Hematopoietic multipotent progenitor cell (in vitro differentiated cells): ENCODE measurements around the gene MEF2D. TPM values are rescaled to one million over a fixed set of nuclear protein-coding genes. Genes with fewer than 3 reads are reported as not detected.

ENCODE experiments used
- DNase-seq, 3 donors: peaks; one replicate each; pipeline ENCODE4 v3.0.0-alpha.2; 2011 to 2015; ENCODE audit warnings: low read depth in 2 of 3, low spot score in 2 of 3
- total RNA-seq: library from RNA; depleted of rRNA; stranded (reverse); fragments of >200 nt; gene quantifications from one replicate; pipeline ENCODE4 v1.2.3, GENCODE V29; 2012

The MEF2D gene
- total RNA-seq, 1 donor: 54.7 TPM

DNA sequence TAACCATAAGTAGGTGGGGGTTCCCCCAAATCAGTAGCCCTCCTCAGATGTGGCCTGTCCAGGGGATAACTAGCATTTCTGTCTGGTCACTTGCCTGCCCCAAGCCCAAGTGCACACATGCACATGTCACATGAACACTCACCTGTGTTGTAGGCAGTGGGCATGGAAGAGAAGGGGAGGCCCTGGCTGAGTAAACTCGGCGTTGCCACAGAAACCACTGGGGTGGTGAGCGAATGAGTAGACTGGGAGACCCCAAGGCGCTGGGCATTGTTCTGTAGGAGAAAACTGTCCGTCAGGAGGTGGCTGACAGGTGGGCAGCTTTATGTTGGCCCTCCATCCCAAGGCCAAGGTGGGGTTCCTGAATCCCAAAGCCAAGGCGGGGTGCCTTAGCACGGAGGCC is 25.6 kb downstream of the MEF2D start:
- no peak for DNase-seq

DNA sequence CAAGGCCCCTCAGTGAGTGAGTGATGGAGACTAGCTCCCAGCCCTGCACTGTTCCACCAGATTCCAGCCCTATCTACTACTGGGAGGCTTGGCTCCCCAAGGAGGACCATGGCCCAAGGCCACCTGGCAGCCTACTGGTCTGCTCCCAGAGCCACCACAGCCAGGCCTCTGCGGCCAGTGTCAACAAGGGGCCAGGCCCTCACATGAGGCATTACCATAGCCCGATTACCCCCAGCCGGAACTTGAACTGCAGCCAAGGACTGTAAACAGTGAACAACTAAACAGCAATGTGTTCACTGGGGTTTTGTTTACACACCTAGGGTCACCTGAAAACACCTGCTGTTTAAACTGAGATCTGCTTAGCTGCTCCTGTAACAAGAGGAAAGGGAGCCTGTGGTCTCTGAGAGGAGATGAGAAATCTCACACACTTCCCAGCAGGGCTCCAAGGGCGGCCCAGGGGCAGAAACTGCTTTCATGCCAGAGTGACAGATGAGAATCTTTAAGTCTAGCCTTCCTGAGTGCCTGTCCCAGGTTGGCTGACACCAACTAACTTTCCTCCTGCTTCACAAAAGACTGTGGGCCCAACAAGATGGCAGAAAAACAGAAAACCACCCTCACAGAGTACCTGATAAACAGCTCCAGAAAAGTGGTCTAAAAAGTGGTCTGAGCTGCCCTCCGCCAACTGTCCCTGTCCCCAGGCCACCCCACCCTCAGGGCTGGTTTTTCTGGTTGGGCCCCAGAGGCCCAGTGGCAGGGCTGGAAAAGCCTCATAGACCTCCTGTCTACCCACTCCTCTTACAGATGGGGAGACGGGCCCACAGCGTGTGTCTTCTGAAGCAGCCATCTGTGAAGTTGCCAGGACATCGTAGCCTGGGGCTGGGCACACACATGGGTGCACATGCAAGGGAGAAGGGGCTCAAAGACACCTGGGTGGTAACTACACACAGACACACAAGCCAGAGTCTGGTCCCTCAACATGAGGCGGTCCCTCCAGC is 28.8 kb downstream of the MEF2D start:
- no peak for DNase-seq

DNA sequence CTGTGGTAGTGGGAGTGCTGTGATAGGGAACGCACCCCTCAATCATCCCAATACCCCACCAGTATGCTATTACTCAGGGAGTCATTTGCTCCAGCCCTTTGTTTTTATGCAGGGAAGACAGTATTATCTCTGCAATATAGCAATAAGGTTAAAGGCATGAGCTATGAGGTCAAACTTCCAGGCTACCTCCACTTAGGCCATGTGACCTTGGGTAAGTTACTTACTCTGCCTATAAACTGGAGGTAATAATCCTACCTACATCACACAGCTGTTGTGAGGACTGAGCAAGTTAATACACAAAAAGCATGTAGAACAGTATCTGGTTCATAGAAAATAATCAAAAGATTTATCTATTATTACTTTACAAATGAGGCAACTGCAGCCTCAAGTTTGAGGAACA is 30.1 kb downstream of the MEF2D start:
- DNase-seq: no peak

DNA sequence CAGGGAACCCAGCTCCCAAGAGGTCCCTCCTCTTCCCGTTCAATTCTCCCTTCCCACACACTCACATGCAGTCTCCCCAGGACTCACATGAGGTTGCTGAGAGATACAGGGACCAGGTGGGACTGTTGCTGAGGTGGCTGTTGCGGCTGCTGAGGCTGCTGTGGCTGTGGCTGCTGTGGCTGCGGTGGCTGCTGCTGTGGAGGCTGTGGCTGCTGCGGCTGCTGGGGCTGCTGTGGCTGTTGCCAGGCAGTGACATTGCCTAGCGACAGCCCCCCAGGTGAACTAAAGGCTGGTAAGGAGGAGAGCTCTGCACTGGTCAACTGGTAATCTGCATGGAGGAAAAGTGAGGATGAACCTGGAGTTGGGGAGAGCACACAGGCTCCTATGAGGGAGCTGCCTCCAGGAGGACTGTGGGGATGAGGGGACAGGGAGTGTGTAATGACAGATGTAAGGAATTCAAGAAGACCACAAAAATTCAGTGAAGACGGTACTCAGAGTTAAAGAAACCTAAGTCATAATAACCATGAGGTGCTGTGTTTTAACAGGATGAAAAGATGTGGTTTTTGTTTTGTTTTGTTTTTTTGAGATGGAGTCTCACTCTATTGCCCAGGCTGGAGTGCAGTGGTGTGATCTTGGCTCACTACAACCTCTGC is 31.8 kb downstream of the MEF2D start:
- DNase-seq: no peak

DNA sequence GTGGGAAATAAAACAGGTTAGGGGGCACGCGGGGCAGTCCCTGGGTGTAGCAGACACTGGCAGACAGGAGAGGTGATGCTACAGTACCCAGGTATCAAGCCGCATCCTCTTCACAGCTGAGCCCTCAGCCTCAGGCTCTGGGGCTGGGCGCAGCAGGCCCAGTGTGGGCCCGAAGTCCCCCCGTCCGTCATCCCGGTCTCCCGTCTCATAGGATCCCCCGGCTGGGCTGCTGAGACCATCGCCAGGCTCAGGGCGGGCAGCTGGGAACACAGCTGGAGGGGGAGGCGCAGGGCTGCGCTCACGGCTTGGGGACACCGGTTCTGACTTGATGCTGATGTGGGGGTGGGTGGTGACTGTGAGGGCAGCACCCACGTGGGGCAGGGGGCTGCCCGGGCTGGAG is 32.7 kb downstream of the MEF2D start:
- DNase-seq: no peak

DNA sequence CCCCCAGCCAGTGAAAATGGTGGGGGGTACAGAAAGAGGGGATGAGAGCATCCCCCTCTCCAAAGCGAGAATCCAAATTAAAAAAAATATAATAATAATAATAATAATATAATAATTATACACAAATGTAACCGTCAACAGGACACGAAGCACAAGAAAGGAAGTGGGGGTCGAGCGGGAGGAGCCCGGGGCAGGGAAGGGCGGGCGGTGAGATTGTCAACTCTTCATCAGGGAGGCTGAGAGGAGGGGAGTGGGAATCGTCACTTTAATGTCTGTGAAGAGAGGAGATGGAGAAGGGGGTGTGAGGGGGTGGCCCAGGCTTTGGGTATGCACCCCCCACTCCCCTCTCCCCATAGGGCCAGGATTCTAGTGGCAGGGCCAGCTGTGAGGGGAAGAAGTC is 33.2 kb downstream of the MEF2D start:
- no peak for DNase-seq

DNA sequence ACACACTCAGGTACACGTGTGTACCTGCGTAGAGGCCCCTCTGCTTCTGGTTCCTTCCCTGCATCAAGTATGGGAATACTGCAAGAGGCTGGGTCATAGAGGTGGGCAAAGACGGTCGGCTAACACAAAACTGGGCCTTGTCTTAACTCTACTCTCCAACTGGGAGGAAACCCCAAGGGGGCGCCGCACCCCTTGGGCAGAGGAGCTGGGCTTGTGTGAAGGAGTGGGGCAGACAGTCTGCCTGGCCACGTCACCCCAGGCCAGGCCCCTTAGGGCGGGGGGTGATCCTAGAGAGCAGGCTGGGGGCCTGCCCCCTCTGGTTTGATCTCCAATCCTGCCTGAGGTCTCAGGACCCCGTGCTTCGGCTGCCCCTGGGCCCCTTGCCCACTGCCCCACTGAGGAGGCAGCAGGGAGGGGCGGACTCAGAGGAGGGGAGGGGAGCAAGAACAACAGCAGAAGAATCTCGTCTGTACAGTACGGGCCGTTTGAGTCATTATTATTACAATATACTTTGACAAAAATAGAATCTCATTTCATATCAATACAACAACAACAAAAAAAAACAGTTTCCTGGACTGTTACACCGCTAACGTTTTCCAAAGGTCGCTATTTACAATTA is 34.7 kb downstream of the MEF2D start:
- DNase-seq: no peak

DNA sequence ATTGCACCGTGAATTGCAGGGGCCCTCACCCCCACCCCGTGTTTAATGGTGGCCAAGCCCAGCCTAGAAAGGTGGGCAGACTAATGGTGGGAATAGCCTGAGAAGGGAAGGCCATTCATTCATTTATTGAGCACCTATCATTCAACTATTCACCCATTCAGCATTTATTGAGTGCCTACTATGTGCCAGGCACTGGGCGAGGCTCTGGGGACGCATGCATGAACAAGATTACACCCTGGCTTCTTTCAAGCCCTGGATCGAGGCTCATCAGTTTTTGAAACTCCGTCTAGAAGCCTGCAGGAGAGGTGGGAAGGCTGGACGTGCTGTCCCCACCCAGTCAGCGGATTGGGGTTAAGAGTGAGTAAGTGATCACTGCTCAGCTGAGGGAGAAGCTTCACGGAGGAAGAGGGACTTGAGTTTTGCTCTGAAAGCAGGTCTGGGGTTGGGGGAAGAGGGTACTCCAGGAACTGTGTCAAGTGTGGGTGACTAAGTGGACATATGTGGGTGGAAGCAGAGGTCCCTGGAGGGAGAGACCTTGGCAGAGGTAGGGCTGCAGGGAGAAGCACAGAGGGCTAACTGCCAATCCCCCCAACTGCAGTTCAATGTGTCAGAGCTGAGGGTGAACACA is 35.6 kb downstream of the MEF2D start:
- no peak for DNase-seq

DNA sequence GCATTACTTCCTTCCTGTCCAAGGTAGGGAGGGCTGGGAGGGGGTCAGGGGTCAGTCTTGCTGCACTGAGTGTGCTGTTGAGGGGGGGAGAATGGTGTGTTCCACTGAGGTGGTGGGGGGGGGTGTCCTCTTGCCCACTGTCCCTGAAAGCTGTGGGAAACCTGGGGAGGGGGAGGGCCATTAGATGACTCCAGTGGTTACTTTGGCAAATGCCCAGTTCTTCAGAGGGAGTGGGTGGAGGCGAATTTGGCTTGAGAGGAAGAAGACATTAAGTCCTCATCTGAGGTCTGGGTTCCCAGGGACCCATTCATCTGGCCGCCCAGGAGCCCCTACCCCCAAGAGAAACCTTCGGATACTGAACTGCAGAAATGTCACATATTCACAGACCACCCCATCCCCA is 36.2 kb downstream of the MEF2D start:
- no peak for DNase-seq

DNA sequence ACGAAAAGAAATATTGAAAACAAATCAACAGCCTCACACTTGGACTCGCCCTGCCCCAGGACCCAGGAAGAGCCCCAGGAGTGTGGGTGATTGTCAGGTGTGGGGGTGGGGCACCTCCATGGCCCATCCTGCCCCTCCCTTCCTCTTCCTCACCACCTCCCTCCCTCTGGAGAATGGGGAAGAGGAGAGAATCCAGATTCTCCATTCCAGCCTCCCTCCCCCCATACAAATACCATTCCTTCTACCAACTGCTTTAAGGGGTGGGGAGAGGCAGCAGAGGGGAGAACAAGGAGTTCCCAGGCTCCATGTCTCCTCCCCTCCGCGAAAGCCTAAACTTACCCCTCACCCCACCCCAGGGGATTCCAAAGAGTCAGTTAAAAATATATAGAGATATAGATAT is 36.7 kb downstream of the MEF2D start:
- no peak for DNase-seq

DNA sequence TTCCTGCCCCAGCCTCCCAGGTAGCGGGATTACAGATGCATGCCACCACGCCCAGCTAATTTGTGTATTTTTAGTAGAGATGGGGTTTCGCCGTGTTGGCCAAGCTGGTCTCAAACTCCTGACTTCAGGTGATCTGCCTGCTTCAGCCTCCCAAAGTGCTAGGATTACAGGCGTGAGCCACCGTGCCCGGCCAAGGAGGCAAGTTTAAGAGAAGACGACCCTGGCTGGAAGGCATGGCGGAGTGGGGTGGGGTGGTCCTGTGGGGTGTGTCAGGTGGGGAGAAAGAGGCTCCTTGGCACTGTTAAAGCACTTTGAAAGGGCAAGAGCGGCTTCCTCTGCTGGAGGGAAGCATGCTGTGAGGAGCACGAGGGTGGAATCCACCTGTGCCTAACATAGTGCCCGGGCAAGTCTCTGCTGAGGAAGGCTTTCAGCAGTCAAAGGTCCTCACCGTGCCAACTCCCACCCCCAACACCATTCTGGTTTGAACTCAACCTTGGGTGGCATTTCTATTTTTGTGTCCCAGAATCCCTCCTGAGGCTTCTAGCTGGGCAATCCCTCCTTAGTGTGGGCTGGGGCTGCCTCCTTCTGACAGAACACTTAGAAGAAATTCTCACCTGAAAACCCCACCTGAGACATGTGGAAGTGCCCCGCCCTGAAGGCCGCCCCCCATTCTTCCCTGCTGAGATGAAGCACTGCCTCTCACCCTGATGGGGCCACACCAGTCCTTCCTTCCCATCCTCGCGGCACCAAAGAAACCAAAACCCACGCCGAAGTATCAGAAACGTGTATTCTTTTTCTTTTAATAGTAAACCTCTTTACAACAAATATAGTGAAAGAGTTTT is 37.4 kb downstream of the MEF2D start:
- no peak for DNase-seq

DNA sequence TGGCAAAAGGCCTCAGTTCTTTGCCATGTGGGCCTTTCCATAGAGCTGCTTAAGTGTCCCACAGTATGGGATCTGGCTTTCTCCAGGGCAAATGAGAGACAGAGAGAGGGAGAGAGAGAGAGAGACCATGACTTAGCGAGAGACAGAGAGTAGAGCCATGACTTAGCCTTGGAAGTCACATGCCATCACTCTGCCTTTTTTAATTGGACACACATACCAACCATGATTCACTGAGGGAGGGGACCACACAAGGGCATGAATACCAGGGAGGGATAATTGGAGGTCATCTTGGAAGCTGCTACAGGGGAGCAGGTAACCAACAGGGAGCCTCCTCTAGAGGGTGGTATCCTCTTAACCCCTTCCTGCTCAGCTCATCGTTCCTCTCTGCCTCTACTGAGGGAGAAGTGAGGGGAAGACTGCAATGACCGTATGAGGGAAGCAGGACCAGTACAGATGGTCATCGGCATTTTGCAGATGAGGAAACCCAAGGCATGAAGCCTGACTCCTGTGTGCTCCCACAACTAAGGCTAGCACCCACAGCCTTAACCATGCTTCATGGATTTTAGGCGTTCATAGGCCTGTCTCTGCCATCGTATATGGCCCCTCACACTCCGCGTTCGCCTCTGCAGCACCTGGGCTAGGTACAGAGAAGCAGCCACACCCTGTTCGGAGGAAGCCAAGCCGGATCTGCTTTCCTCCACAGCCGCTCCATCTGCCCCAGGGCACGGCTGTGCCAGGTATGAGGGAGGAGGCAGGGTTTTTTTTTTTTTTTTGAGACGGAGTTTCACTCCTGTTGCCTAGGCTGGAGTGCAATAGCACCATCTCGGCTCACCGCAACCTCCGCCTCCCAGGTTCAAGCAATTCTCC is 38.6 kb downstream of the MEF2D start:
- DNase-seq: no peak

DNA sequence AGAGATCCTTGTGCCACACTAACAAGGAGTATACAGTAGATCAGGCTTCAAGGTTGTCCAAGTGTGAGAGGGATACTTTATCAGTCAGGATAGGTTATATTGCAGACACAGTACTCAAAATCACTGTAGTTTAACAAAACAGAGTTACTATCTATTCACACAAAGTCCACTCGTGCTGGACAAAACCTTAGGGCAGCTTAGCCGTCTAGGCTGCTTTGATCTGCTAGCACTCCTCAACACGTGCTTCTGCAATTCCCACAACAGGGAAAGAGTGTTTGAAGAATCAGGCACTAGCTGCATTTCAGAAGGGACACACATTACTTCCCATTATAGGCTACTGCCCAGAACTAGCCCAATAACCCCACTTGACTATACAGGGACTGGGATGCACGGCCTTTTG is 39.5 kb downstream of the MEF2D start:
- DNase-seq: no peak

DNA sequence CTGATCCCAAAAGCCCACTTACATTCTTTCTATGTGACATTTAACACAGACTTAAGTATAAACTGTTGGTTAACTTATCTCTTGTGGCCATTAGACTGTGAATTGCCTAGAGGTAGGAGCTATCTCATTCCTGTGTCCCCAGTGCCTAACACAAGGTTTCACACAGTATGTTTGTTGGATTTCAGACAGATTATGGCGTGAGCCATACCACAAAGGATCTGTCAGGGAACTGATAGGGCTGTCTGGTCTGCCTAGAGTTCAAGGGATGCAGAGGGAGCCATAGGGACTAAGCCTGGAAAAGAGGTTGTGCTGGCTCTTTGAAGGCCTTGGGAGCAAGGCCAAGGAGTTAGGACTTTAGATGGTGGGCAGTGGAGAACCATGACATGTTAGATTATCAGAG is 40.0 kb downstream of the MEF2D start:
- DNase-seq: no peak

DNA sequence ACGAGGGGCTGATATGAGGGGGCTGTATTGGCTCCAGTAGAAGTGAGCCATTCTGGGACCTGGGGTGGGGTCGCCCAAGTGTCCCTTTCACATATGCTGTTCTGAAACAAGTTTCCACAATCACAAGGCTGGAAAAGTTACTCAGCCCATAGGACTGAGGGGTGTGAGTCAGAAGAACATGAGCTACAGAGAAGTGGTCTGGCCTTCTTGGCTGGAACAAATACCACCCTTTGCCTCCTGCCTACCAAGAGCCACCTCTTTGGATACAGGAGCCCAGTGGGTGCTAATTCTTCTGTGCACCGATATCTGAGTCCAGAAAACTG is 42.4 kb downstream of the MEF2D start:
- DNase-seq: no peak

DNA sequence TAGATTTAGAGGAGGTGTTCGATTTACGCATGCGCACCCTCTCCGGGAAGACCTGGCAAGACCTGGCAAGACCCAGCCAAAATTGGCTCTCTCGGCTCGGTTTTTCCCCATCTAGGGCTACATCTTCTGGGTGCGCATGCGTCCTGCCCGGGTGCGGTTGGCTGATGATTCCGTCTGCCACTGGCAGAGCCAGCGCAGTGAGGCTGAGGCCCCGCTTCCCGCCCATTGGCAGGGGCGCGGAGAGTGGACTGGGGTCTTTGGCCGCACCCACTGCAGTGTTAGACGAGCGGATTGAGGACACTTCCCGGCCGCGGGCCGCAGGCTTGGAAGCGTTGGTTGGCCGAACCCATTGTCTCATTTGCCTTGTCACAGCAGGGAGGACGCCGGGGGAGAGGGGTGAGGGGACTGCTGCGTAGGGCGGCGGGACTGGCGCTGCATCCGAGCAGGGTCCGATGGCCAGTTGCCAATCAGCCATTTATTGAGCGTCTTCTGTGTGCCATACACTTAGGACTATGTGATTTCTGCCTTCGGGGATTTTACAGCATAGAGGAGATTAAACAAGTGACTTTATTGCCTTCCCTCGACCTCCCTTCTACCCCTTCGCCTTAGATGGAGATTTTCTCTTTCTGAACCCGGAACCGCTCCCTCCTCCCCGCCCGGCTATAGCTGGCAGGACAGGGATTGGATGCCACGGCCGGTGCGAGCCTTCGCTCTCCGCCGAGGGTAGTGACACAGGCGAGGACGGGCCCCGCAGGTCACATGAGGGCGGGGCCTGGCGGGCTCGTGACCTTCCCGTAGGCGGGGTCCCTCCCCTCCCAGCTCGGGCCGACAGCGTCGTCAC is 43.7 kb downstream of the MEF2D start:
- peak; percentile 87 to 99 (median 98) for DNase-seq

DNA sequence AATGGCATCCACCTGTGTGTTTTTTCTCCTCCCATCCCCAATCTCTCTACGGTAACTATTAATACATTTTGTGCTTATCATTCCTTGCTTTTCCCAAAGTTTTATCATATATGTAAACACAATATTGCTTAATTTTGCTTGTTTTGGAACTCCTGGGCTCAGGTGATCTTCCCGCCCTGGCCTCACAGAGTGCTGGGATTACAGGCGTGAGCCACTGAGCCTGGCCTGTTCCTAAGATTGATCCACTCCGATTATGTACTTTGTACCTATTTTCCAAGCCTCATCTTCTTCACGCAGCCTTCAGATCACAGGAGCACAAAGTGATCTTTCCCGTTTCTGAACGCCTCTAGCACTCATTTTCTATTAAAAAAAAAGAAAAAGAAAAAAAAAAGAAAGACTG is 45.2 kb downstream of the MEF2D start:
- no peak for DNase-seq

DNA sequence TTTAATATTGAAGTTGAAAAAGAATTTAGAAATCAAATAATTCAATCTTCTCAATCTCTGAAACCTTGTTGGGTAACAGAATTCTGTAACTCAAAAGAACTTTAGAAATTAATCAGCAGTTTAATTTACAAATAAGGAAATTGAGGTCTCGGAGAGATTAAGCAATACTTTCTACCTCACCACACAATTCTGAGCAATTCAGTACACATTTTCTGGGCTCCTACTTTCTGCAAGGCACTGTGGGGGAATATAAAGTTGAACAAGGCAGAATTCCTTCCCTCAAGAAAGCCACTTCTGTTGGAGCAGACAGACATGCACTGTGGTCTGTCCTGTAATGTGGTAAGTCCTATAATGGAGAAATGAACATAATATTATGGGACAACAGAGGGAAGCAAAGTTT is 47.7 kb downstream of the MEF2D start:
- no peak for DNase-seq
